Adrenal gland (tissue), 12 donors: ENCODE measurements around the gene CAGE1. TPM values are rescaled to one million over a fixed set of nuclear protein-coding genes. Genes with fewer than 3 reads are reported as not detected.

Source experiments
- DNase-seq, 7 donors: peaks; one replicate each; pipeline ENCODE4 v3.0.0-alpha.2; 2019 to 2020
- H3K27ac ChIP-seq, 5 donors: fragments of 200-600 bp; sonication (generic) in 4 of 5; 1 replicate in 3 of 5; 2 replicates in 2 of 5; pipeline versions ENCODE4 v1.5.1 to v1.8.0; 2016 to 2020; ENCODE audit warnings: mild to moderate bottlenecking in 1 of 5
- H3K27me3 ChIP-seq: fragments of 200-600 bp; 2 replicates; pipeline ENCODE4 v1.8.0; 2021
- H3K36me3 ChIP-seq, 2 donors: fragments of 200-600 bp; replicated peaks in 1 of 2; 1 replicate in 1 of 2; 2 replicates in 1 of 2; pipeline versions ENCODE4 v1.5.1 to v1.8.0; 2018 to 2022
- H3K4me1 ChIP-seq, 2 donors: fragments of 200-600 bp; replicated peaks in 1 of 2; 1 replicate in 1 of 2; 2 replicates in 1 of 2; pipeline versions ENCODE4 v1.5.1 to v1.8.0; 2018 to 2021
- H3K4me3 ChIP-seq, 4 donors: fragments of 200-600 bp; sonication (generic) in 3 of 4; one replicate each; pipeline ENCODE4 v1.5.1; 2016 to 2018
- H3K9me3 ChIP-seq, 3 donors: fragments of 200-600 bp; sonication (generic) in 1 of 3; replicated peaks in 1 of 3; 1 replicate in 2 of 3; 2 replicates in 1 of 3; pipeline versions ENCODE4 v1.5.1 to v1.8.0; 2016 to 2021
- CTCF ChIP-seq, 6 experiments: fragments of 450-650 bp in 4 of 6; fragments of 200-600 bp in 2 of 6; sonication (generic) in 1 of 6; IDR thresholded peaks; 1 replicate in 5 of 6; 2 replicates in 1 of 6; pipeline versions ENCODE4 v1.5.1 to v1.8.0; 2016 to 2021; ENCODE audit warnings: antibody characterized with exemption in 6 of 6, mild to moderate bottlenecking in 2 of 6, moderate library complexity in 1 of 6
- POLR2A ChIP-seq, 2 donors: fragments of 450-650 bp; IDR thresholded peaks; one replicate each; pipeline ENCODE4 v1.6.1; 2017; ENCODE audit warnings: antibody characterized with exemption in 2 of 2, mild to moderate bottlenecking in 2 of 2, moderate library complexity in 1 of 2
- WGBS, 4 donors: extraction: QIAGEN DNeasy Blood & Tissue Kit in 2 of 4; methylation state at CpG; one replicate each; pipeline versions ENCODE4 v1.1.5 to v1.1.7; 2013 to 2017; 5-methylcytosine and 5-hydroxymethylcytosine counted together
- intact Hi-C, 2 donors: fragments of 100-400 bp; cut with DNase I; formaldehyde crosslinking; loops; one replicate each; pipeline versions ENCODE4 v1.14.1 to v1.15.0; 2022 to 2023
- polyA plus RNA-seq, 3 donors: library from polyadenylated mRNA; stranded (reverse); fragments of 200-250 nt in 2 of 3; fragments of 350-450 nt in 1 of 3; fragmentation: Illumina TruSeq in 1 of 3; extraction: RNeasy Lipid Tissue Mini Kit (QIAGEN cat#74804) in 1 of 3; gene quantifications; one replicate each; pipeline ENCODE4 v1.2.3, GENCODE V29; 2013 to 2014
- total RNA-seq, 9 donors: library from RNA; depleted of rRNA in 4 of 9; stranded (reverse); fragments of >200 nt in 4 of 9; fragments of 120-200 nt in 1 of 9; fragmentation: NEBNext Ultra II Directional in 1 of 9; extraction: Animal tissue kit (Norgen Biotek cat#: 25700) in 1 of 9; gene quantifications; one replicate each; pipeline versions ENCODE4 v1.1.0 to v1.2.4, GENCODE V29; 2013 to 2023
- donor health status: healthy with polysubstance abuse.
- donor health status: Bipolar disorder and iron deficiency.
- donor health status: DM: yes; HTN: yes; CAD: no.
- donor health status: DM: no; HTN: no; CAD: no.
- donor health status: DM: no; HTN: no; CAD: no.
- donor health status: DM: yes; HTN: yes; CAD: no.

CAGE1 gene
- total and polyA plus RNA-seq, 12 donors, result 0.06 to 0.25 (median 0.16) TPM; not detected in 8

- H3K9me3 ChIP-seq, result no peaks in the 10 kb centered on the region
- H3K4me1 ChIP-seq, result peaks cover 4 to 30% of the 10 kb centered on the region in 2 donors
- WGBS, 4 donors, result 95 to 98% (median 97%) methylated on average over 5 of the region's 5 CpGs
- TF ChIP-seq POLR2A (IDR thresholded peaks at IDR 0.05) (no peak), CTCF (IDR thresholded peaks at IDR 0.05) (no peak)
- no peaks in the 10 kb centered on the region for H3K27me3 ChIP-seq
- intact Hi-C loops, result loop anchor here in 1 of 2 donors (10.0 kb wide), 1 partner anchor 297 kb away; no protein-coding TSS in a partner anchor
- H3K36me3 ChIP-seq, result peaks cover 0 to 58% of the 10 kb centered on the region in 2 donors
- H3K4me3 ChIP-seq, result no peak overlapping the region
- H3K27ac ChIP-seq, result no peak overlapping the region
- DNase-seq, result no peak
Measured at GRCh38 chr6:7307533-7307932, 82.0 kb downstream of the CAGE1 start.

GRCh38 chr6:7304821-7305220 is 84.7 kb downstream of the CAGE1 start:
- H3K9me3 ChIP-seq, result no peaks in the 10 kb centered on the region
- no peak for DNase-seq
- peaks cover 0 to 13% of the 10 kb centered on the region in 2 donors for H3K4me1 ChIP-seq
- no peak for TF ChIP-seq CTCF (IDR thresholded peaks at IDR 0.05)
- no peak for TF ChIP-seq POLR2A (IDR thresholded peaks at IDR 0.05)
- H3K4me3 ChIP-seq, result no peak overlapping the region
- intact Hi-C loops, result loop anchor here in 1 of 2 donors (10.0 kb wide), 1 partner anchor 300 kb away; no protein-coding TSS in a partner anchor
- H3K27me3 ChIP-seq, result no peaks in the 10 kb centered on the region
- 38 to 52% (median 46%) methylated on average over 1 of the region's 1 CpG for WGBS, 4 donors
- peaks cover 0 to 85% of the 10 kb centered on the region in 2 donors for H3K36me3 ChIP-seq
- H3K27ac ChIP-seq, result no peak overlapping the region

GRCh38 chr6:7301702-7302101 is 87.8 kb downstream of the CAGE1 start:
- Histone ChIP-seq H3K36me3 (peaks cover 0 to 86% of the 10 kb centered on the region in 2 donors), H3K27ac (no peak overlapping the region), H3K27me3 (no peaks in the 10 kb centered on the region), H3K4me1 (no peaks in the 10 kb centered on the region), H3K4me3 (no peak overlapping the region), H3K9me3 (no peaks in the 10 kb centered on the region)
- DNase-seq, result no peak
- no peak for TF ChIP-seq POLR2A (IDR thresholded peaks at IDR 0.05)
- TF ChIP-seq CTCF (IDR thresholded peaks at IDR 0.05), result no peak
- intact Hi-C loops, result loop anchor here in 1 of 2 donors (10.0 kb wide), 1 partner anchor 303 kb away; no protein-coding TSS in a partner anchor
- 84 to 90% (median 86%) methylated on average over 7 of the region's 7 CpGs for WGBS, 4 donors

- DNase-seq, result no peak
- no peaks in the 10 kb centered on the region for H3K27me3 ChIP-seq
- TF ChIP-seq POLR2A (IDR thresholded peaks at IDR 0.05), result no peak
- TF ChIP-seq CTCF (IDR thresholded peaks at IDR 0.05), result no peak
- no peaks in the 10 kb centered on the region for H3K9me3 ChIP-seq
- H3K4me3 ChIP-seq, result no peak overlapping the region
- peaks cover 0 to 89% of the 10 kb centered on the region in 2 donors for H3K36me3 ChIP-seq
- no peak overlapping the region for H3K27ac ChIP-seq
- no peaks in the 10 kb centered on the region for H3K4me1 ChIP-seq
- intact Hi-C loops, result loop anchor here in 1 of 2 donors (10.0 kb wide), 1 partner anchor 304 kb away; no protein-coding TSS in a partner anchor
- 82 to 85% (median 83%) methylated on average over 5 of the region's 5 CpGs for WGBS, 4 donors
Measured at GRCh38 chr6:7300926-7301325, 88.6 kb downstream of the CAGE1 start.
